Subcutaneous adipose tissue (tissue), 4 donors: ENCODE data around the gene SNRNP25. TPM values are rescaled to one million over a fixed set of nuclear protein-coding genes. Genes with fewer than 3 reads are reported as not detected.

ENCODE experiments used
- total RNA-seq, 4 donors: library from RNA; depleted of rRNA; stranded (reverse); fragments of >200 nt; gene quantifications; one replicate each; pipeline ENCODE4 v1.1.0, GENCODE V29; 2016
- TF ChIP-seq, protein P1 (sequence below): fragments of 450-650 bp; IDR thresholded peaks from one replicate; pipeline ENCODE4 v1.5.1; 2016; ENCODE audit warnings: low read depth, mild to moderate bottlenecking, control low read depth, antibody characterized with exemption, moderate library complexity

SNRNP25 gene
- total RNA-seq, 4 donors from 2014 or later = 12.8 to 21.9 (median 15.2) TPM

GRCh38 chr16:77807-78443 lies 24.3 kb downstream of the SNRNP25 start, which contains the start of gene MPG:
TSS of gene MPG (plus strand) at chr16:78225. CDS start at chr16:78310, 85 bp downstream.
- TF ChIP-seq, protein P1, sequence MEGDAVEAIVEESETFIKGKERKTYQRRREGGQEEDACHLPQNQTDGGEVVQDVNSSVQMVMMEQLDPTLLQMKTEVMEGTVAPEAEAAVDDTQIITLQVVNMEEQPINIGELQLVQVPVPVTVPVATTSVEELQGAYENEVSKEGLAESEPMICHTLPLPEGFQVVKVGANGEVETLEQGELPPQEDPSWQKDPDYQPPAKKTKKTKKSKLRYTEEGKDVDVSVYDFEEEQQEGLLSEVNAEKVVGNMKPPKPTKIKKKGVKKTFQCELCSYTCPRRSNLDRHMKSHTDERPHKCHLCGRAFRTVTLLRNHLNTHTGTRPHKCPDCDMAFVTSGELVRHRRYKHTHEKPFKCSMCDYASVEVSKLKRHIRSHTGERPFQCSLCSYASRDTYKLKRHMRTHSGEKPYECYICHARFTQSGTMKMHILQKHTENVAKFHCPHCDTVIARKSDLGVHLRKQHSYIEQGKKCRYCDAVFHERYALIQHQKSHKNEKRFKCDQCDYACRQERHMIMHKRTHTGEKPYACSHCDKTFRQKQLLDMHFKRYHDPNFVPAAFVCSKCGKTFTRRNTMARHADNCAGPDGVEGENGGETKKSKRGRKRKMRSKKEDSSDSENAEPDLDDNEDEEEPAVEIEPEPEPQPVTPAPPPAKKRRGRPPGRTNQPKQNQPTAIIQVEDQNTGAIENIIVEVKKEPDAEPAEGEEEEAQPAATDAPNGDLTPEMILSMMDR = no peak

- TF ChIP-seq, protein P1 = no peak
Observed at GRCh38 chr16:78444-79150, 25.0 kb downstream of the SNRNP25 start.

- TF ChIP-seq, protein P1 = no peak
Observed at GRCh38 chr16:79151-80054, 25.8 kb downstream of the SNRNP25 start.

DNA sequence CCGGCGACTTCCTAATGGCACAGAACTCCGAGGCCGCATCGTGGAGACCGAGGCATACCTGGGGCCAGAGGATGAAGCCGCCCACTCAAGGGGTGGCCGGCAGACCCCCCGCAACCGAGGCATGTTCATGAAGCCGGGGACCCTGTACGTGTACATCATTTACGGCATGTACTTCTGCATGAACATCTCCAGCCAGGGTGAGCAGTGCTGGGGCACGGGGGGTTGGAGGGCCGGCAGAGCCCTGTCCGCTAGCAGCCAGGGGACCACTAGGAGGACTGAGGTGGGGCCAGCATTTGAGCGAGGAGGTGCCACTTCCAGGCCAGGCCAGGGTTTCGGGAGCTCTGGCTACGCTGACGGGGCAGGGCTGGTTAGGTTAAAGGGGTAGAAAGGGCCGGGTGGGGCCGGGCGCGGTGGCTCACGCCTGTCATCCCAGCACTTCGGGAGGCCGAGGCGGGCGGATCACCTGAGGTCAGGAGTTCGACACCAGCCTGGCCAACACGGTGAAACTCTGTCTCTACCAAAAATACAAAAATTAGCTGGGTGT lies 29.5 kb downstream of the SNRNP25 start:
- TF ChIP-seq, protein P1 = no peak

- TF ChIP-seq, protein P1 = no peak
Observed at GRCh38 chr16:83781-84615, 30.4 kb downstream of the SNRNP25 start.

DNA sequence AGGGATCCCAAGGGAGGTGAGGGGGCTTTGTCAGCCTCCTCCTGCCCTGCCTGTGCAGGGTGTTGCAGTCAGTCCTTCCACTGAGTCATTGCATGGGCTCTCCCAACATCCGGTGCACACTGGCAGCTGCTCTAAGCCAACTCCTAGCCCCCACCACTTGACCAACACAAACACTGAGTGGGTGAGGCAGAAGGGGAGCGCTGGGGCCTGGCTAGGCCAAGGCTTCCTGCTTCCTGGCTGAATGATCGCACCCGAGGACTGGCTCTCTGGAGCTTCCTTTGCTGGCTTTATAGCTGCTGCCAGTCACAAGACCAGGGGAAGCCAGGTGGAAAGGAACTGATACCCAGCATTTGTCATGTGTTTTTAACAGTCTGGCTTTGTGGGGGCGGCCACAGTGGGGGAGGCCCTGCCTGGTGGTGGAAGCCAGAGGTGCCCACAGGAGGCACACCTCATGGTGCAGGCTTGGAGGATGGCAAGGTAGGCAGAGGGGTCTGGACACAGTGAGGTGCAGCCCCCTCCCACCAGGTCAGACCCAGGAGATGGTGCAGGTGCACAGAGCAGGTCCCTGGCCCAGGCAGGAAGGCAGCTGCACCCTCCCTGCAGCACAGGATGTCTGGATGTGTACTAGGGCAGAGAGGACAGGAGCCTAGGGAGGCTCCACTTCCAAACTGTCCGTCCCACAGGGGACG lies 31.2 kb downstream of the SNRNP25 start:
- TF ChIP-seq, protein P1 = no peak
